Activated T-helper 9 cell treated with anti-CD3 and anti-CD28 coated beads, Interleukin-2, amount 50 U/mL, for 16 hours (primary cell): ENCODE results near the gene SLC9A4.

Experiments used
- DNase-seq: peaks from one replicate; pipeline ENCODE4 v3.0.0-alpha.2; 2020; ENCODE audit warnings: low read depth

SLC9A4 gene

DNA sequence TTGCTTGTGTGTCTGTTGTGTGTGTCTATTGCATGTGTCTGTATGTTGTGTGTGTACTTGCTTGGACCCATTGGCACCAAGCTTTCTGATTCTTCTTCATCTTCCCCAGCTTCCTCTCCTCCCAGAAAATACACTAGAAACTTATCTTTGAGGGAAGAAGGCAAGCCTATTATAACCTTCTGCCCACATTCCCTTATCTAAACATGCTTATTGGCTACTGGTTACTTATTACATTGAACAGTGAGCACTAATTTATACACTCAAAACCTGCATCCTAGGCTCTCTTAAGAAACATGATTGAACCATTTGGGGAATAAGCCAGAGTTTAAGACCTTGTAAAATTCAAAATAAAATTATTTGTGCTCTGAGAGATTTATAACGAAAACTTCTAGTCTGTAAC is 26.5 kb downstream of the SLC9A4 start:
- no peak for DNase-seq

GRCh38 chr2:102502576-102502975 is 29.6 kb downstream of the SLC9A4 start:
- DNase-seq = no peak

DNA sequence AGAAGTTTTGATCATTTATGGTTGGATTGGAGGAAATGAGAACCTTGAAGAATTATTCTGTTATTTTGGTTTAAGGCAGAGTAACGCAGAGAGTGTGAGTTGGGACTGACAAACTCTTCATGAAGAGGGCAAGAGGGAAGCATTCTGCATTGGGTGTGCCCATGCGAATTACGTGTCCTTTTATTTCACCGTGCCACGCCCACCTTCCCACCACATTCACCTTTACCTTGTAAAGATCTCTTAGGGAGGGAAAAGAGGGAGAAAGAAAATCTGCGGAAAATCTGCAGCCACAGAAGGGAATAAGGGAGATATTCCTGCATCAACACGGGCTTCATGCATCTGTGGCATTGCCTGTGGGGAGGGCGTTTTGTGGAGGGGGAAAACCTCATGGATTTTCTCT is 31.8 kb downstream of the SLC9A4 start:
- DNase-seq = no peak

DNA sequence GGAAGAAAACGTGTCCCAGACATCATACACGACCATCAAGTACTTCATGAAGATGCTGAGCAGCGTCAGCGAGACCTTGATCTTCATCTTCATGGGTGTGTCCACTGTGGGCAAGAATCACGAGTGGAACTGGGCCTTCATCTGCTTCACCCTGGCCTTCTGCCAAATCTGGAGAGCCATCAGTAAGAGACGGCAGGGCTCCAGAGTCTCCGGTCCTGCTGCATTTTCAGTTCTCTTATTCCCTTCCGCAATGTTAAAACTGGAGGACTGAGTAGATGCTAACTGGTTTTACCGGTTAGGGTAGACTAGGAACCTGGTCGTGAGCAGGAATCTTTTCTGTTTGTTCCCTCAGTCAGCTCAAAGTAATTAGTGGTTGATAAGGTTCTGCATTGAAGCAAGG is 32.3 kb downstream of the SLC9A4 start:
- DNase-seq = no peak

- no peak for DNase-seq
Measured at GRCh38 chr2:102506743-102507142, 33.7 kb downstream of the SLC9A4 start.

DNA sequence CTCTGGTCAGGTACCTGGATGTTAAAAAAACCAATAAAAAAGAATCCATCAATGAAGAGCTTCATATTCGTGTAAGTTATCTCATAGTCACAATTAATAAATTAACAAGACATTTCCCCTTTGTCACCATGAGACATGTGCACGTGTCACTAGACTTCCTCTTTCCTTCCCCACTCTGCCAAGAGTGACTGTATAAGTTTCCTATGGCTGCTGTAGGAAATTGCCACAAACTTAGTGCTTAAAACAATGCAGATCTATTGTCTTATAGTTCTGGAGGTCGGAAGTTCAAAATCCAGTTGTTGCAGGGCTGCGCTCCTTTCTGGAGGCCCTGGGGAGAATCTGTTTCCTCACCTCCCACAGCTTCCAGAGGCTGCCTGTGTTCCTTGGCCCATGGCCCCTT is 35.8 kb downstream of the SLC9A4 start:
- DNase-seq = no peak

DNA sequence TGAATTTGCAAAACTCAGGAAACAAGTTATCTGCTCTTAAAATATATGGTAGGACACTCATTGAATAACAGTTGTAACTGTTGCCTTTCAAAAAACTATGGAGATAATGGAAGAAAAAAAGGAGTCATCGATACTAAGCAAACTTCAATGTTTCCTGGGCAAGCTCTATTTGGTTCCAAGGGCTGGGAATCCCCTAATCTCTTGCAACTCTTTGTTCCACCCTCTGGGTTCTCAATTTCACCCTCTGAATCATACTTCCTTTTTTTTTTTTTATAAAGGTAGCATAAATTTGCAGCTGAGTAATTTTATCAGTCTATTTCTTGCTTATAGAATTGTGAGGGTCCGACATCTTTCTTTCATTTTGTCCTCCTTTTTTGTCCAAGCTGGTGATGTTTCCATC is 36.7 kb downstream of the SLC9A4 start:
- no peak for DNase-seq

- DNase-seq = no peak
Measured at GRCh38 chr2:102510791-102511575, 38.0 kb downstream of the SLC9A4 start.

DNA sequence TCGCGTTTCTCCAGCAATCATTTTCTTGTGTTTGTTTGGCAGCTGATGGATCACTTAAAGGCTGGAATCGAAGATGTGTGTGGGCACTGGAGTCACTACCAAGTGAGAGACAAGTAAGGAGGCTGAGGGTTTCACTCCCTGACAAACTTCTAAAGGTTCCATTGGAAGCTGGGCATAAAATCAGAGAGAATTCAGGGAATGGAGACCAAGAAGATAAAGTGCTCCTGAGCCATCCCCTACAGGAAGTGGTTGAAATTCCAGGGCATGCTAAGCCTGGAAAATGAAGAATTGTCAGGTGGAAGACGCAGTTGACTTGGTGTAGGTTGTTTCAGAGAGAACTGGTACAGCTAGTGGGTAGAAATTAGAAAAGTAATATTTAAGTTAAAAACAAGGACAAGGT is 39.1 kb downstream of the SLC9A4 start:
- DNase-seq = no peak

GRCh38 chr2:102513355-102513939 is 40.4 kb downstream of the SLC9A4 start:
- no peak for DNase-seq

GRCh38 chr2:102514061-102514785 is 41.2 kb downstream of the SLC9A4 start:
- no peak for DNase-seq

- DNase-seq = no peak
Measured at GRCh38 chr2:102515851-102516250, 42.8 kb downstream of the SLC9A4 start.

DNA sequence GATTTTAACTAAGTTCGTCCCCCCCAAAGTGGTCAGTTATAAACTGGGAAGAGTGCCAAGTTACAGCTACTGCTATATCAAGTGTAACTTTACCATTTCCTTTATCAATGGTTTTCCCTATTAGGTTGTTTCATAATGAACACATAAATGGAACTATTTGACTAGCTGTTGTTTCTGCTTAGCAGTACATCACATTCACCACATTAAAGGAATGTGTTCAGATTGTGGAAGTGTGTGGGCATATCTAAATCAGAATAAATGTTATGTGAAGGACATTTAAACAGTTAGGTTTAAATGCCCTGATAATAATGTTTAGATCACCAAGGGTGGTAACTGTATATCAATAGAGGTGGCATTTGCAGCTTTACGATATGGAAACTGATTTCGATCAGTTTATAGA is 45.1 kb downstream of the SLC9A4 start:
- no peak for DNase-seq

DNA sequence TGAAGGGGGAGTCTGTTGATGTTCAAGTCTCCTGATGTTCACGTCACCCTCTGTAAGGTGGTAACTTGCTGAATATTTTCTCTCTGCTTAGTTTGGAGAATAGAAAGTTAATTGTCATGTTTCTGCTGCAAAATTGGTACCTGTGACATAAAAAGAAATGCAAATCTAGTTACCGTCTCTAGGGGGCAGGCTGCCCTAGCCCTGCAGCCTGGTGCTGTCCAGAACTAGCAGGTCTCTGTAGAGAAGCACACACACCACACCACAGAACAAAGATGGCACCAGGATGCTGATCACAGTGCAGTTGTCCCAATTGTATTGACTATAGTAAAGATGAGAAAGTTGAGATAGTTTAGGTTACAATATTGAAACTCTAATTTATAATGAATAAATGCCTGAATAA is 47.0 kb downstream of the SLC9A4 start:
- DNase-seq = no peak

DNA sequence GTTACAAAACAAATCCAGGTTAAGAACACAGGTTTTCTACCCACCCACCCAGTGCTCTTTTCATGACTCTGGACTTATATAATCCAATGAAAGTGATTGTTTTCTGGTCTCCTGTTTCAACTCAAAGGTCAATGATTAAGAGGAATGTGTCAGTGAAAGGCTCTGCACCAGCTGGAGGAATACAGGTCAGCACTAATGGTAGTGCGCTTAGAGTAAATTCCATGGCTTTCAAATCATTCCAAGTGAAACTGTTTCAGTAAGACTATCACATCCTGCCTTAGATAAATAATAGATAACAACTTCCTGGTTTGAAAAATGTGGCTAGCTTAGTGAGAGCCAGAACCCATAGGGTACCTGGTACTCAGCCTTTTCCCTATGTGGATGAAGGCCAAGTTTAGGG is 47.8 kb downstream of the SLC9A4 start:
- no peak for DNase-seq

DNA sequence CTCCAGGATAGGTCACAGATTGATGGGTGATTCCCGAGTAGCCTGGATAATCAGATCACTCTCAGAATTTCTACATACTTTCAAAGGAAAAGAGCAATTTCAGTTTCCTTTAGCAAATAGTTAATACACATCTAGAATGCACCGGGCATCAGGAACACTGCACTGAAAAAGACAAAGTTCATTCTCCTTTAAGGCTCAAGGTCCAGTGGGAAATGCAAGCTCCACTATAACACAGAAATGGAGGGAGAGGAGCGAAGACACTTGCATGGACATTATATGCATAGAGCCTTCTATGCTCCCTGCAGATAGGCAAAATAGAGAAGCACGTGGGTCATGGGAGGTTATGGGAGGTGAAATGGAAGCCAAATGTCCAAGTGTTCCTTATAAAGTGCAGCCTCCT is 49.1 kb downstream of the SLC9A4 start:
- no peak for DNase-seq

GRCh38 chr2:102522890-102523289 is 49.9 kb downstream of the SLC9A4 start:
- no peak for DNase-seq

GRCh38 chr2:102523651-102524050 is 50.6 kb downstream of the SLC9A4 start:
- DNase-seq = no peak

GRCh38 chr2:102527086-102527485 is 54.1 kb downstream of the SLC9A4 start:
- no peak for DNase-seq

DNA sequence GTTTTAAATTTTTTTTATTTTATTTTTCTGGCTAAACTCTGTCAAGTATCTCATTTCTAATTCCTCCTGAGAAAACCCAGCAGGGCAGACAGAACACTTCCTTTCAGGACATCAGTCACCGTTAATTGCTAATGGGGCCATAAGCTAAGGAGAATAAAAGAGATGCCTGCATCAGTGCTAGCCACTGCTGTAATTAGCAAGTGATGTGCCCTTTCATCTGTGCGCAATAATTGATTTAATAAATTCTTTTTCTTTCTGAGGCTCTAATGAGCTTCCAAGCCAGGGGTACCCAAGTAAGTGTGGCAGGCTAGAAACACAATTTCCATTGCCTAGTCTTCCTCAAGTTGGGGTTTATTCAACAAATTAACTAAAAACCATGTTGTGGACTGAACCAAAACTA is 65.5 kb downstream of the SLC9A4 start:
- no peak for DNase-seq

DNA sequence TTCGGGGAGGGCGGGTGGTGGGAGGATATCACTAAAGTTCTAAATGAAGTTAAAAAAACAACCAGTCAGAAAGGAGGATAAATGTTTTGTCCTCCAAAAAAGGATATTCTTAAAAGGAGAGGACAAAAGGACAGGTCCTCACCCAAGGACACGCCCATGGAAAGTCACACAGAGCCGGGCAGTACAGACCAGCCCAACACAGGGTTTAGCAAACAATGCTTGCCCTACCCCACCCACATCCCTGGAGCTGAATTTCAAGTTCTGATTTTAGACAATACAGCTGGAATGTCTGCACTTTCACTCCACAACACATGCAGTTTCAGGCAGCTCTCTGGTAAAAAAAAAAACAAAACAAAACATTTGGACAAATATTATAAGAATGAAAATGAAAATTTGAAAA is 67.9 kb downstream of the SLC9A4 start:
- DNase-seq = no peak

DNA sequence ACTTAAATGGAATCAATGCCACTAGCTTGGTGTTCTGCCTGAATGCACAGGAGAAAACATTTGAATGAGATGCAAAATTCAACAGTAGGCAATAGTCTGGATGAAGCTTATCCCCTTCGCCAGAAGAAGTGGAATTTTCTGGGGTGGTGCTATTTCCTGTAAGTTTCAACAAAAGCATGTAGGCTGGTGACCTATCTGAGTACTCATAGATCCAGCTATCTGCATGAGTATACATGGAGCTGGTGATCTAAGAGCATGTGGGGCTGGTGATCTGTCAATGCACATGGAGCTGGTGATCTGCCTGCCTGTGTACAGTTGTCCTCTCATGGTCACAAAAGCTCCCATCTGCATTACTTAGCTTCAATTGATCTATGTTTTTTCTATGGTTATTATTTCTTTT is 71.2 kb downstream of the SLC9A4 start:
- no peak for DNase-seq

DNA sequence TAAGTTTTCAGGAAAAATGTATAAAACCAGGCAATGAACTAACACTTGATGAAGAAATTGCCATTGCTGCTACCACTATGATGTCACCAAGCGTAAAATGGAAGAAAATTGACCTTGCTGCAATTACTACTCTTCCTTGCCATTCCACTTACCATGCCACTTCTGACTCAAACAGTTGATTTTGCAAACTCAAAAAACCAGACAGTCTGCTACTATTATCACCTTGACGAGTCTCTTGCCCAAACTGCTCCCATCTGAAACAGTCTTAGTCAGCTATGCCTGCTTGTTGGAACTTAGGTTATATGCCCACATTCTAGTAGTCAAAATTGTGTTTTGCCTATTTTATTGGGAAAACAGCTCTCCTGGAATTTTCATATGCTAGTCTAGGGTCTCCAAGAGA is 74.4 kb downstream of the SLC9A4 start:
- DNase-seq = no peak
